ENCODE results near the gene SIRT2. TPM values are rescaled to one million over a fixed set of nuclear protein-coding genes. Genes with fewer than 3 reads are reported as not detected.
"Not testable (repeated sequence)": the region's sequence is repeated elsewhere in the genome, so short reads cannot be mapped to it uniquely, and the experiment has no call there.

Gene SIRT2
- 10 to 100 TPM; 34.6 to 42.4 TPM for total RNA-seq
- 10 to 100 TPM; 34.8 to 51.2 TPM for polyA plus RNA-seq
- long read RNA-seq, donor 1, transcript SIRT2-201 (16 exons, 2,070 nt), result minor isoform, 35 of 208 reads
- long read RNA-seq, donor 1, transcript SIRT2-204 (15 exons, 2,062 nt), result major isoform, 137 of 208 reads
- long read RNA-seq, donor 1, partial matches to known transcripts, result 7 of 208 reads
- long read RNA-seq, donor 1, other reads (novel, unspliced or antisense), result 28 of 208 reads
- long read RNA-seq, donor 2, transcript SIRT2-204 (15 exons, 2,062 nt), result major isoform, 12 of 30 reads
- long read RNA-seq, donor 2, partial matches to known transcripts, result 4 of 30 reads
- long read RNA-seq, donor 2, other reads (novel, unspliced or antisense), result 11 of 30 reads

DNA sequence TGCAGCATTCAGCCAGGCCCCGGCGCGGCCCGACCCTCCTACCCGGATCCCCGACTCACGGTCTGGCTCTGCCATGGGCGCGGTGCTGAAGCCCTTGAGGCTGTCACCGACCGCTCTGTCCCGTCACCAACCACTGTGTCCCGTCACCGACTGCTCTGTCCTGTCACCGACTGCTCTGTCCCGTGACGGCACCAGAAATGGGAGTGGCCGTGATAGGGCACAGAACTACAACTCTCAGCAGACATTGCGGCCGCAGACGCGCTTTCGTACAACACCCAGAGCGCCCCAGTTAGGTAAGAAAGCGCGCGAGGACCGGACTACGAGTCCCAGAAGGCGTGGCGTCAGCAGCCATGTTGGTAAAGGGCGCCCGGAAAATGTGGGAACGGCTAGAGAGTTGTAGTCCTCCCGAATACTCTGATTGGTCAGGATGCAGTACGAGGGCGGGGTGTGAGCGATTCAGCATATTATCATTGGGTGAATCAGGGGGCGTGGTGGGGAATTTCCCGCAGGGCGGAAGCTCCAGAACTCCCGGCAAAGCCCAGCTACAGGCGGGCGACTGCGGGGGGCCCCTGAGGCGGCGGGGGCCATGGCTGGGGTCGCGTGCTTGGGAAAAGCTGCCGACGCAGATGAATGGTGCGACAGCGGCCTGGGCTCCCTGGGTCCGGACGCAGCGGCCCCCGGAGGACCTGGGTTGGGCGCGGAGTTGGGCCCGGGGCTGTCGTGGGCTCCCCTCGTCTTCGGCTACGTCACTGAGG lies at the start of gene SIRT2, which contains the start of gene NFKBIB:
Gene SIRT2 (minus strand): TSS at position 172 of the 755 bp plus-strand sequence. CDS start 97 bp downstream, at position 75.
Gene NFKBIB (plus strand): TSS at position 523 of the 755 bp plus-strand sequence. CDS start 64 bp downstream, at position 587.
- DNase-seq (peak; percentile 99 to 100), ATAC-seq (ENCODE audit: low FRiP score) (peak; percentile 98)
- Histone ChIP-seq H3K27me3 (ENCODE audit: control insufficient read depth in 1 of 2, insufficient read depth in 2 of 2, low read length in 1 of 2) (no peaks in the 10 kb centered on the region), H3K4me1 (ENCODE audit: control insufficient read depth in 1 of 2, insufficient read depth in 2 of 2, low read length in 2 of 2) (no peaks in the 10 kb centered on the region), H3K36me3 (ENCODE audit: control insufficient read depth in 1 of 2, insufficient read depth in 2 of 2, low read length in 1 of 2) (no peaks in the 10 kb centered on the region), H3K9me3 (ENCODE audit: control insufficient read depth, low read length) (no peaks in the 10 kb centered on the region), H3K4me3 (ENCODE audit: low read length in 2 of 2) (peak within 1 kb of the TSS; percentile 56 to 92), H3K27ac (ENCODE audit: low read depth in 1 of 2, low read length in 2 of 2) (peak within 1 kb of the TSS in 1 of 2 donors; percentile 24)
- 0% methylated on average over 63 to 64 of the region's 64 CpGs for WGBS, 2 donors
- intact Hi-C loops (cut with DNase I), result loop anchor here in 1 of 2 donors (2.0 kb wide), 1 partner anchor 29 kb away; no protein-coding TSS in a partner anchor

DNA sequence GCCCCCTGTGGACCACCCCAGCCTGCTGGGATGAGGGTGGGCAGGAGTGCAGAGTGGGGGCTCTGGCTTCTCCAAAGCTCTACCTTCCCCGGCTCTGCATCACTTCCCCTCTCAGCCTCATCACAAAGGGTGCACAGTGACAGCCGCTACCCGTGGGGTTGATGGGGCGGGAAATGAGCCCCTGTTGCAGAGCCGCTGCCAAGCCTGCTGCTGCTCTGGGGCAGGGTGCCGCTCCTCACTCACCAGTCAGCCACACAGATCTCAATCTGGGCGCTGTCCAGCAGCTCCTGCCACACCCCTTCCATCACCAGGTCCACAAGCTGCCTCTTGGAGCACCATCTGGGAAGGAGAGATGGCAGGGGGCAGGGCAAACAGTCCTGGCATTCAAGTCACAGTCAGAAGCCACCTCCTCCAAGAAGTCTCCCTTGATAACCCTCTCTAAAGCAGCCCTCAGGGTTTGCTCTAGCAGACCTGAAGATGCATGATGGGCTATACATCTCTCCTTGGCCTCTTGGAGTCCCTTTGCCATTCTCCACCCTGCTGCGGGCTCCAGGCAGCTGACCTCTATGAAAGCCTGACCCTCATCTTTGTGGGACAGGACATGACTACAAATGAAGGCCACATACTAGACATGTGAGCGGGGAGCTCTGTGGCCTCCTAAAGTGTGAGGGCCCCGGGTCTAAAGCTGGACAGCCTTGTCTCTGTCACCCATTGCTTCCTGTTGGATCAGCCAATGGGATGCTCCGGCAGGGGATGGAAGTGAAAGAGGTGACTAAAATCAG lies 47.0 kb upstream of the SIRT2 start:
- Histone ChIP-seq H3K4me1 (ENCODE audit: control insufficient read depth in 1 of 2, insufficient read depth in 2 of 2, low read length in 2 of 2) (no peaks in the 10 kb centered on the region), H3K27me3 (ENCODE audit: control insufficient read depth in 1 of 2, insufficient read depth in 2 of 2, low read length in 1 of 2) (no peaks in the 10 kb centered on the region), H3K9me3 (ENCODE audit: control insufficient read depth, low read length) (no peaks in the 10 kb centered on the region), H3K36me3 (ENCODE audit: control insufficient read depth in 1 of 2, insufficient read depth in 2 of 2, low read length in 1 of 2) (no peaks in the 10 kb centered on the region), H3K4me3 (ENCODE audit: low read length in 2 of 2) (no peak overlapping the region), H3K27ac (ENCODE audit: low read depth in 1 of 2, low read length in 2 of 2) (no peak overlapping the region)
- DNase-seq (no peak), ATAC-seq (ENCODE audit: low FRiP score) (no peak)
- intact Hi-C loops (cut with DNase I), result no loop called here
- 92 to 93% methylated on average over 11 of the region's 11 CpGs for WGBS, 2 donors

- intact Hi-C loops (cut with DNase I), result no loop called here
- Histone ChIP-seq H3K4me3 (ENCODE audit: low read length in 2 of 2) (no peak overlapping the region), H3K27me3 (ENCODE audit: control insufficient read depth in 1 of 2, insufficient read depth in 2 of 2, low read length in 1 of 2) (no peaks in the 10 kb centered on the region), H3K9me3 (ENCODE audit: control insufficient read depth, low read length) (no peaks in the 10 kb centered on the region), H3K4me1 (ENCODE audit: control insufficient read depth in 1 of 2, insufficient read depth in 2 of 2, low read length in 2 of 2) (no peaks in the 10 kb centered on the region), H3K27ac (ENCODE audit: low read depth in 1 of 2, low read length in 2 of 2) (no peak overlapping the region), H3K36me3 (ENCODE audit: control insufficient read depth in 1 of 2, insufficient read depth in 2 of 2, low read length in 1 of 2) (no peaks in the 10 kb centered on the region)
- no peak for ATAC-seq (ENCODE audit: low FRiP score)
- WGBS, 2 donors, result 92 to 97% methylated on average over 3 of the region's 3 CpGs
- DNase-seq, result peak in 1 of 2 donors; percentile 38
Observed at GRCh38 chr19:38945562-38946228, 46.3 kb upstream of the SIRT2 start.

GRCh38 chr19:38944981-38945506 lies 45.6 kb upstream of the SIRT2 start:
- Histone ChIP-seq H3K36me3 (ENCODE audit: control insufficient read depth in 1 of 2, insufficient read depth in 2 of 2, low read length in 1 of 2) (no peaks in the 10 kb centered on the region), H3K27ac (ENCODE audit: low read depth in 1 of 2, low read length in 2 of 2) (no peak overlapping the region), H3K4me3 (ENCODE audit: low read length in 2 of 2) (no peak overlapping the region), H3K4me1 (ENCODE audit: control insufficient read depth in 1 of 2, insufficient read depth in 2 of 2, low read length in 2 of 2) (no peaks in the 10 kb centered on the region), H3K9me3 (ENCODE audit: control insufficient read depth, low read length) (no peaks in the 10 kb centered on the region), H3K27me3 (ENCODE audit: control insufficient read depth in 1 of 2, insufficient read depth in 2 of 2, low read length in 1 of 2) (no peaks in the 10 kb centered on the region)
- intact Hi-C loops (cut with DNase I), result no loop called here
- 87 to 90% methylated on average over 12 of the region's 12 CpGs for whole genome bisulfite sequencing, 2 donors
- peak in 1 of 2 donors; percentile 61 for DNase-seq
- ATAC-seq (ENCODE audit: low FRiP score), result no peak

- Histone ChIP-seq H3K9me3 (ENCODE audit: control insufficient read depth, low read length) (no peaks in the 10 kb centered on the region), H3K4me1 (ENCODE audit: control insufficient read depth in 1 of 2, insufficient read depth in 2 of 2, low read length in 2 of 2) (no peaks in the 10 kb centered on the region), H3K27me3 (ENCODE audit: control insufficient read depth in 1 of 2, insufficient read depth in 2 of 2, low read length in 1 of 2) (no peaks in the 10 kb centered on the region), H3K36me3 (ENCODE audit: control insufficient read depth in 1 of 2, insufficient read depth in 2 of 2, low read length in 1 of 2) (no peaks in the 10 kb centered on the region), H3K4me3 (ENCODE audit: low read length in 2 of 2) (no peak overlapping the region), H3K27ac (ENCODE audit: low read depth in 1 of 2, low read length in 2 of 2) (no peak overlapping the region)
- WGBS, 2 donors, result 86 to 90% methylated on average over 20 of the region's 20 CpGs
- intact Hi-C loops (cut with DNase I), result no loop called here
- ATAC-seq (ENCODE audit: low FRiP score) (peak; percentile 59), DNase-seq (peak in 1 of 2 donors; percentile 48)
Observed at GRCh38 chr19:38942471-38943181, 43.2 kb upstream of the SIRT2 start.

- H3K9me3 ChIP-seq (ENCODE audit: control insufficient read depth, low read length), result no peaks in the 10 kb centered on the region
- 77 to 81% methylated on average over 2 of the region's 2 CpGs for WGBS, 2 donors
- no peaks in the 10 kb centered on the region for H3K36me3 ChIP-seq (ENCODE audit: control insufficient read depth in 1 of 2, insufficient read depth in 2 of 2, low read length in 1 of 2)
- no peaks in the 10 kb centered on the region for H3K4me1 ChIP-seq (ENCODE audit: control insufficient read depth in 1 of 2, insufficient read depth in 2 of 2, low read length in 2 of 2)
- no peak overlapping the region for H3K4me3 ChIP-seq (ENCODE audit: low read length in 2 of 2)
- intact Hi-C loops (cut with DNase I), result no loop called here
- ATAC-seq (ENCODE audit: low FRiP score) (no peak), DNase-seq (peak in 1 of 2 donors; percentile 30)
- H3K27ac ChIP-seq (ENCODE audit: low read depth in 1 of 2, low read length in 2 of 2), result no peak overlapping the region
- no peaks in the 10 kb centered on the region for H3K27me3 ChIP-seq (ENCODE audit: control insufficient read depth in 1 of 2, insufficient read depth in 2 of 2, low read length in 1 of 2)
Observed at GRCh38 chr19:38941979-38942378, 42.6 kb upstream of the SIRT2 start.

DNA sequence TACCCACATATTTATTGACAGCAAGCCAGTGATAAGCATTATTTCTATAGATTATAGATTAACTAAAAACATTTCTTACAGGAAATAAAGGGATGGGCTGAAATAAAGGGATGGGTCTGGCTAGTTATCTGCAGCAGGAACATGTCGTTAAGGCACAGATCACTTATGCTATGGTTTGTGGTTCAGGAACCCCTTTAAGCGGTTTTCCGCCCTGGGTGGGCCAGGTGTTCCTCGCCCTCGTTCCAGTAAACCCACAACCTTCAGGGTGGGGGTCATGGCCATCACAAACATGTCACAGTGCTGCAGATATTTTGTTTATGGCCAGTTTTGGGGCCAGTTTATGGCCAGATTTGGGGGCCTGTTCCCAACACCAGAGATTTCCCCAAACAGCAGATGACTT lies 42.0 kb upstream of the SIRT2 start:
- intact Hi-C loops (cut with DNase I); H3K27ac ChIP-seq (ENCODE audit: low read depth in 1 of 2, low read length in 2 of 2); H3K27me3 ChIP-seq (ENCODE audit: control insufficient read depth in 1 of 2, insufficient read depth in 2 of 2, low read length in 1 of 2); DNase-seq; ATAC-seq (ENCODE audit: low FRiP score); H3K9me3 ChIP-seq (ENCODE audit: control insufficient read depth, low read length); H3K4me1 ChIP-seq (ENCODE audit: control insufficient read depth in 1 of 2, insufficient read depth in 2 of 2, low read length in 2 of 2); H3K4me3 ChIP-seq (ENCODE audit: low read length in 2 of 2); H3K36me3 ChIP-seq (ENCODE audit: control insufficient read depth in 1 of 2, insufficient read depth in 2 of 2, low read length in 1 of 2): not testable (repeated sequence)
- 85 to 91% methylated on average over 5 of the region's 5 CpGs for WGBS, 2 donors

All from aorta (tissue), 5 donors.